ENCODE results near the gene NFYA. TPM values are rescaled to one million over a fixed set of nuclear protein-coding genes. Genes with fewer than 3 reads are reported as not detected.

NFYA gene
- total and polyA plus RNA-seq, 9 of the 15 experiments (the other 6 are each of a cell fraction or from before 2014, with no cell fraction given): 7.3 to 37.1 (median 21.8) TPM

- TF ChIP-seq ZNF584 (CRISPR knock-in tag; IDR thresholded peaks at IDR 0.05; ENCODE audit: low read depth) (no peak), POU5F1 (IDR thresholded peaks at IDR 0.05; ENCODE audit: borderline replicate concordance, low read depth, low read length, partially characterized antibody) (no peak), HCFC1 (IDR thresholded peaks at IDR 0.05; ENCODE audit: low read depth, low read length) (no peak), FOXA3 (CRISPR knock-in tag; conservative IDR thresholded peaks at IDR 0.05 in 1 of 2, IDR thresholded peaks at IDR 0.05 in 1 of 2) (no peak), ZNF140 (CRISPR knock-in tag; IDR thresholded peaks at IDR 0.05) (no peak), CBX1 (IDR thresholded peaks at IDR 0.05; ENCODE audit: low read depth) (no peak), HEY1 (CRISPR knock-in tag; IDR thresholded peaks at IDR 0.05; ENCODE audit: borderline replicate concordance) (no peak), ZSCAN29 (IDR thresholded peaks at IDR 0.05) (no peak), SMARCC2 (IDR thresholded peaks at IDR 0.05; ENCODE audit: low read depth) (0 out of 2 replicates have a peak, but pooled peaks have one; percentile 24), HNRNPLL (IDR thresholded peaks at IDR 0.05; ENCODE audit: low read depth, low read length, poor library complexity, severe bottlenecking) (peak; percentile 70), ETV1 (tag; conservative IDR thresholded peaks at IDR 0.05; ENCODE audit: low read depth) (peak; percentile 83), ZFP1 (CRISPR knock-in tag; IDR thresholded peaks at IDR 0.05) (no peak), ZNF239 (CRISPR knock-in tag; IDR thresholded peaks at IDR 0.05) (no peak), ZNF436 (CRISPR knock-in tag; IDR thresholded peaks at IDR 0.05) (0 out of 2 replicates have a peak, but pooled peaks have one; percentile 45), MXI1 (IDR thresholded peaks at IDR 0.05; ENCODE audit: low read depth, low read length) (0 out of 2 replicates have a peak, but pooled peaks have one; percentile 34), ZBTB49 (CRISPR knock-in tag; IDR thresholded peaks at IDR 0.05; ENCODE audit: borderline replicate concordance) (no peak)
- TF ChIP-seq, protein P1, sequence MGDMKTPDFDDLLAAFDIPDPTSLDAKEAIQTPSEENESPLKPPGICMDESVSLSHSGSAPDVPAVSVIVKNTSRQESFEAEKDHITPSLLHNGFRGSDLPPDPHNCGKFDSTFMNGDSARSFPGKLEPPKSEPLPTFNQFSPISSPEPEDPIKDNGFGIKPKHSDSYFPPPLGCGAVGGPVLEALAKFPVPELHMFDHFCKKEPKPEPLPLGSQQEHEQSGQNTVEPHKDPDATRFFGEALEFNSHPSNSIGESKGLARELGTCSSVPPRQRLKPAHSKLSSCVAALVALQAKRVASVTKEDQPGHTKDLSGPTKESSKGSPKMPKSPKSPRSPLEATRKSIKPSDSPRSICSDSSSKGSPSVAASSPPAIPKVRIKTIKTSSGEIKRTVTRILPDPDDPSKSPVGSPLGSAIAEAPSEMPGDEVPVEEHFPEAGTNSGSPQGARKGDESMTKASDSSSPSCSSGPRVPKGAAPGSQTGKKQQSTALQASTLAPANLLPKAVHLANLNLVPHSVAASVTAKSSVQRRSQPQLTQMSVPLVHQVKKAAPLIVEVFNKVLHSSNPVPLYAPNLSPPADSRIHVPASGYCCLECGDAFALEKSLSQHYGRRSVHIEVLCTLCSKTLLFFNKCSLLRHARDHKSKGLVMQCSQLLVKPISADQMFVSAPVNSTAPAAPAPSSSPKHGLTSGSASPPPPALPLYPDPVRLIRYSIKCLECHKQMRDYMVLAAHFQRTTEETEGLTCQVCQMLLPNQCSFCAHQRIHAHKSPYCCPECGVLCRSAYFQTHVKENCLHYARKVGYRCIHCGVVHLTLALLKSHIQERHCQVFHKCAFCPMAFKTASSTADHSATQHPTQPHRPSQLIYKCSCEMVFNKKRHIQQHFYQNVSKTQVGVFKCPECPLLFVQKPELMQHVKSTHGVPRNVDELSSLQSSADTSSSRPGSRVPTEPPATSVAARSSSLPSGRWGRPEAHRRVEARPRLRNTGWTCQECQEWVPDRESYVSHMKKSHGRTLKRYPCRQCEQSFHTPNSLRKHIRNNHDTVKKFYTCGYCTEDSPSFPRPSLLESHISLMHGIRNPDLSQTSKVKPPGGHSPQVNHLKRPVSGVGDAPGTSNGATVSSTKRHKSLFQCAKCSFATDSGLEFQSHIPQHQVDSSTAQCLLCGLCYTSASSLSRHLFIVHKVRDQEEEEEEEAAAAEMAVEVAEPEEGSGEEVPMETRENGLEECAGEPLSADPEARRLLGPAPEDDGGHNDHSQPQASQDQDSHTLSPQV (IDR thresholded peaks at IDR 0.05): 0 out of 2 replicates have a peak, but pooled peaks have one; percentile 7
- TF ChIP-seq, protein P2, sequence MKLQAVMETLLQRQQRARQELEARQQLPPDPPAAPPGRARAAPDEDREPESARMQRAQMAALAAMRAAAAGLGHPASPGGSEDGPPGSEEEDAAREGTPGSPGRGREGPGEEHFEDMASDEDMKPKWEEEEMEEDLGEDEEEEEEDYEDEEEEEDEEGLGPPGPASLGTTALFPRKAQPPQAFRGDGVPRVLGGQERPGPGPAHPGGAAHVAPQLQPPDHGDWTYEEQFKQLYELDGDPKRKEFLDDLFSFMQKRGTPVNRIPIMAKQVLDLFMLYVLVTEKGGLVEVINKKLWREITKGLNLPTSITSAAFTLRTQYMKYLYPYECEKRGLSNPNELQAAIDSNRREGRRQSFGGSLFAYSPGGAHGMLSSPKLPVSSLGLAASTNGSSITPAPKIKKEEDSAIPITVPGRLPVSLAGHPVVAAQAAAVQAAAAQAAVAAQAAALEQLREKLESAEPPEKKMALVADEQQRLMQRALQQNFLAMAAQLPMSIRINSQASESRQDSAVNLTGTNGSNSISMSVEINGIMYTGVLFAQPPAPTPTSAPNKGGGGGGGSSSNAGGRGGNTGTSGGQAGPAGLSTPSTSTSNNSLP (IDR thresholded peaks at IDR 0.05; ENCODE audit: borderline replicate concordance, low read depth, low read length): no peak
- TF ChIP-seq, protein P3, sequence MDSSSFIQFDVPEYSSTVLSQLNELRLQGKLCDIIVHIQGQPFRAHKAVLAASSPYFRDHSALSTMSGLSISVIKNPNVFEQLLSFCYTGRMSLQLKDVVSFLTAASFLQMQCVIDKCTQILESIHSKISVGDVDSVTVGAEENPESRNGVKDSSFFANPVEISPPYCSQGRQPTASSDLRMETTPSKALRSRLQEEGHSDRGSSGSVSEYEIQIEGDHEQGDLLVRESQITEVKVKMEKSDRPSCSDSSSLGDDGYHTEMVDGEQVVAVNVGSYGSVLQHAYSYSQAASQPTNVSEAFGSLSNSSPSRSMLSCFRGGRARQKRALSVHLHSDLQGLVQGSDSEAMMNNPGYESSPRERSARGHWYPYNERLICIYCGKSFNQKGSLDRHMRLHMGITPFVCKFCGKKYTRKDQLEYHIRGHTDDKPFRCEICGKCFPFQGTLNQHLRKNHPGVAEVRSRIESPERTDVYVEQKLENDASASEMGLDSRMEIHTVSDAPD (CRISPR knock-in tag; IDR thresholded peaks at IDR 0.05): no peak
These were observed 1.3 kb upstream of the NFYA start (continued) for GRCh38 chr6:41071501-41071922.

Data from K562 (cell line).